GM21737 (cell line): Measurements from ENCODE around the gene ALDH2.
"Not testable (repeated sequence)": the region's sequence is repeated elsewhere in the genome, so short reads cannot be mapped to it uniquely, and the experiment has no call there.

Experiments
- ATAC-seq: cut with Tn5 transposase; IDR thresholded peaks from one replicate; pipeline ENCODE4 v1.9.1; 2021; ENCODE audit warnings: mild to moderate bottlenecking, moderate library complexity; ENCODE audit not compliant: unreplicated experiment

The ALDH2 gene

GRCh38 chr12:111785651-111786050 lies 18.9 kb downstream of the ALDH2 start:
- ATAC-seq: no peak

GRCh38 chr12:111788178-111788654 lies 21.5 kb downstream of the ALDH2 start:
- ATAC-seq: no peak

GRCh38 chr12:111789779-111790178 lies 23.0 kb downstream of the ALDH2 start:
- ATAC-seq: no peak

- ATAC-seq: no peak
Observed at GRCh38 chr12:111791507-111791906, 24.8 kb downstream of the ALDH2 start.

GRCh38 chr12:111792155-111792855 lies 25.6 kb downstream of the ALDH2 start:
- no peak for ATAC-seq

GRCh38 chr12:111792856-111793235 lies 26.1 kb downstream of the ALDH2 start:
- ATAC-seq: no peak

GRCh38 chr12:111798182-111798581 lies 31.4 kb downstream of the ALDH2 start:
- no peak for ATAC-seq

- no peak for ATAC-seq
Observed at GRCh38 chr12:111799758-111800157, 33.0 kb downstream of the ALDH2 start.

GRCh38 chr12:111803038-111803626 lies 36.4 kb downstream of the ALDH2 start:
- no peak for ATAC-seq

GRCh38 chr12:111803851-111804250 lies 37.1 kb downstream of the ALDH2 start:
- ATAC-seq: no peak

- ATAC-seq: no peak
Observed at GRCh38 chr12:111806304-111806703, 39.6 kb downstream of the ALDH2 start.

GRCh38 chr12:111807232-111807631 lies 40.5 kb downstream of the ALDH2 start:
- ATAC-seq: no peak

GRCh38 chr12:111812881-111813741 lies 46.4 kb downstream of the ALDH2 start:
- peak; percentile 81 for ATAC-seq

- ATAC-seq: no peak
Observed at GRCh38 chr12:111816065-111816615, 49.4 kb downstream of the ALDH2 start.

- ATAC-seq: not testable (repeated sequence)
Observed at GRCh38 chr12:111816898-111817297, 50.2 kb downstream of the ALDH2 start.

- no peak for ATAC-seq
Observed at GRCh38 chr12:111818340-111818739, 51.6 kb downstream of the ALDH2 start.

- no peak for ATAC-seq
Observed at GRCh38 chr12:111819191-111820158, 52.7 kb downstream of the ALDH2 start.

- ATAC-seq: not testable (repeated sequence)
Observed at GRCh38 chr12:111820828-111821227, 54.1 kb downstream of the ALDH2 start.

- no peak for ATAC-seq
Observed at GRCh38 chr12:111822886-111823285, 56.2 kb downstream of the ALDH2 start.

- ATAC-seq: no peak
Observed at GRCh38 chr12:111823891-111824290, 57.2 kb downstream of the ALDH2 start.
